HepG2 (cell line): ENCODE data around the gene PRSS33. TPM values are rescaled to one million over a fixed set of nuclear protein-coding genes. Genes with fewer than 3 reads are reported as not detected.
A peak's percentile ranks its signal among the peaks of the same experiment; 100 is the strongest.

Source experiments
- GABPB1 ChIP-seq: IDR thresholded peaks from 2 replicates; pipeline ENCODE4 v1.6.1; 2016; ENCODE audit warnings: mild to moderate bottlenecking, missing genetic modification reagents, moderate library complexity, missing compliant biosample characterization
- GFI1 ChIP-seq: sonication (generic); formaldehyde crosslinking; IDR thresholded peaks from 2 replicates; pipeline ENCODE4 v1.5.0; 2020; ENCODE audit warnings: missing genetic modification reagents, mild to moderate bottlenecking, borderline replicate concordance
- GMEB1 ChIP-seq: sonication (generic); formaldehyde crosslinking; IDR thresholded peaks from 2 replicates; pipeline ENCODE4 v1.5.1; 2020; ENCODE audit warnings: missing genetic modification reagents, mild to moderate bottlenecking, borderline replicate concordance
- GRHL1 ChIP-seq: sonication (generic); formaldehyde crosslinking; conservative IDR thresholded peaks from 2 replicates; pipeline ENCODE4 v1.8.0; 2022; ENCODE audit warnings: missing genetic modification reagents
- MAFF ChIP-seq: IDR thresholded peaks from 2 replicates; pipeline ENCODE4 v1.6.1; 2011; ENCODE audit warnings: low read depth, low read length, improper control_type of control experiment
- MZF1 ChIP-seq: sonication (generic); formaldehyde crosslinking; IDR thresholded peaks from 2 replicates; pipeline ENCODE4 v1.8.1; 2023; ENCODE audit warnings: mild to moderate bottlenecking, missing genetic modification reagents, borderline replicate concordance
- NFE2L2 ChIP-seq: fragments of 150-350 bp; IDR thresholded peaks from 2 replicates; pipeline ENCODE4 v1.6.1; 2014; ENCODE audit warnings: low read length
- SNRNP70 ChIP-seq: fragments of 200-400 bp; formaldehyde crosslinking; IDR thresholded peaks from 2 replicates; pipeline ENCODE4 v1.6.1; 2017; ENCODE audit warnings: mild to moderate bottlenecking, low read depth, low read length, moderate library complexity
- ZBTB34 ChIP-seq: sonication (generic); formaldehyde crosslinking; IDR thresholded peaks from 2 replicates; pipeline ENCODE4 v1.8.0; 2022; ENCODE audit warnings: mild to moderate bottlenecking, missing genetic modification reagents
- ZFP41 ChIP-seq: sonication (generic); formaldehyde crosslinking; IDR thresholded peaks from 2 replicates; pipeline ENCODE4 v1.4.0; 2020; ENCODE audit warnings: mild to moderate bottlenecking, missing genetic modification reagents, borderline replicate concordance
- ZNF292 ChIP-seq: sonication (generic); formaldehyde crosslinking; IDR thresholded peaks from 2 replicates; pipeline ENCODE4 v1.8.1; 2022; ENCODE audit warnings: mild to moderate bottlenecking, low read depth, missing genetic modification reagents, borderline replicate concordance
- ZNF354B ChIP-seq: sonication (generic); formaldehyde crosslinking; IDR thresholded peaks from 2 replicates; pipeline ENCODE4 v1.8.0; 2022; ENCODE audit warnings: mild to moderate bottlenecking, missing genetic modification reagents
- ZNF547 ChIP-seq: sonication (generic); formaldehyde crosslinking; IDR thresholded peaks from 2 replicates; pipeline ENCODE4 v1.5.1; 2020; ENCODE audit warnings: mild to moderate bottlenecking, missing genetic modification reagents
- ZNF570 ChIP-seq: sonication (generic); formaldehyde crosslinking; IDR thresholded peaks from 2 replicates; pipeline ENCODE4 v1.4.0; 2020; ENCODE audit warnings: mild to moderate bottlenecking, missing genetic modification reagents, borderline replicate concordance
- ZNF75D ChIP-seq: sonication (generic); formaldehyde crosslinking; IDR thresholded peaks from 2 replicates; pipeline ENCODE4 v1.8.1; 2023; ENCODE audit warnings: missing genetic modification reagents, mild to moderate bottlenecking, borderline replicate concordance
- polyA plus RNA-seq, 8 experiments: library from polyadenylated mRNA; depleted of rRNA in 3 of 8; stranded (reverse) in 7 of 8; unstranded in 1 of 8; fragments of >200 nt; fragmentation: Illumina TruSeq in 4 of 8; extraction: Trizol in 4 of 8; gene quantifications; 2 replicates each; pipeline versions ENCODE4 v1.2.1 to v1.2.3, GENCODE V29; 2011 to 2016; ENCODE audit warnings: low read depth in 4 of 8, missing spikeins in 1 of 8, mixed read lengths in 1 of 8; ENCODE audit not compliant: insufficient read depth in 1 of 8
- total RNA-seq, 5 experiments: library from RNA; depleted of rRNA; stranded (reverse); fragments of >200 nt; fragmentation: Illumina TruSeq; extraction: Trizol; gene quantifications; 2 replicates each; pipeline ENCODE4 v1.2.3, GENCODE V29; 2016; ENCODE audit warnings: low read depth in 1 of 5
- TF ChIP-seq, protein P1 (sequence below): sonication (generic); formaldehyde crosslinking; IDR thresholded peaks from 2 replicates; pipeline ENCODE4 v1.9.0; 2022; ENCODE audit warnings: low read depth, missing genetic modification reagents

PRSS33 gene
- total and polyA plus RNA-seq, 2 of the 13 experiments (the other 11 are each of a cell fraction or from before 2014, with no cell fraction given) = not detected

DNA sequence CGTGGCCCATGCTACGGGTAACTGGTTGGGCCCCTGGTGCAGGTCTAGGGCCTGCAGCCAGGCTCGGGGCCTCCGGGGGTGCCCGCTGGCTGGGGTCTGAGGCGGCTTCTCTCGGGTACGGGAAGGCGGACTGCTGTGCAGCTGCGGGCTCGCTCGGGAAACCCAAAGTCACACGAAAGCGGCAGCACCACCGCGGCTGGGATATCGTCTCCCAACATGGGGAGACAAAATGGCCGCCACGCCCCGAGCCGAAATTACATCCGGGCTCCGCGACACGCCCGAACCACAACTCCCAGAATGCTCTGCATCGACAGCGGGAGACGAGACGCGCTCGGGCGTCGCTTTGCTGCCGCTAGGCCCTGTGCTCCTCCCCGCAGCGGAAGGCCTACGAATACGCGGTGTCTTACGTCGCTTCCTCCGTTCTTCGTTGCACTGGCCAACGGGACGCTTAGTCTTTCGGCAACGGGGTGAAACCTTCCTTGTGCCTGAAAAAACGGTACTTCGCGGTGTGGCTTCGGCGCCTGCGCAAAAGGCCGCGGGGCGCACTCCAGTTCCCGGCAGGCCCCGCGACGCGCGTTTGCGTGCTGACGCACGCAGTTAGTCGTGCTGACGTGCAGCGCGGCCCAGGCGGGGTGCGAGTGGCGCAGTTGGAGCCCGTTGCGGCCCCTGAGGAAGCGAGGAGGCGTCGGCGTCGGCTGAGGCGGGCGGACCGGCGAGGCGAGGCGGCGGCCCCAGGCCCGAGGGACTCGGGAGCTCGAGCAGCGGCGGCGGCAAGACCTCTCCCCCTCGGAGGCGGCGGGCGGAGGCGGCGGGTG lies 35.1 kb downstream of the PRSS33 start, which contains the start of gene SRRM2 (continued):
- 0 out of 2 replicates have a peak, but pooled peaks have one; percentile 67 for TF ChIP-seq ZNF570 (CRISPR knock-in tag)
- TF ChIP-seq ZNF292 (CRISPR knock-in tag) = no peak
- peak; percentile 49; the same call in 1 of the 2 replicates for TF ChIP-seq MAFF
- TF ChIP-seq GFI1 (CRISPR knock-in tag) = peak; percentile 31; the same call in 1 of the 2 replicates
- peak; percentile 87 for TF ChIP-seq ZNF547 (CRISPR knock-in tag)
- no peak for TF ChIP-seq SNRNP70
- TF ChIP-seq MZF1 (CRISPR knock-in tag) = no peak
- no peak for TF ChIP-seq ZNF75D
- TF ChIP-seq NFE2L2 = no peak
- TF ChIP-seq ZNF354B (CRISPR knock-in tag) = peak; percentile 74; the same call in 1 of the 2 replicates
- TF ChIP-seq, protein P1, sequence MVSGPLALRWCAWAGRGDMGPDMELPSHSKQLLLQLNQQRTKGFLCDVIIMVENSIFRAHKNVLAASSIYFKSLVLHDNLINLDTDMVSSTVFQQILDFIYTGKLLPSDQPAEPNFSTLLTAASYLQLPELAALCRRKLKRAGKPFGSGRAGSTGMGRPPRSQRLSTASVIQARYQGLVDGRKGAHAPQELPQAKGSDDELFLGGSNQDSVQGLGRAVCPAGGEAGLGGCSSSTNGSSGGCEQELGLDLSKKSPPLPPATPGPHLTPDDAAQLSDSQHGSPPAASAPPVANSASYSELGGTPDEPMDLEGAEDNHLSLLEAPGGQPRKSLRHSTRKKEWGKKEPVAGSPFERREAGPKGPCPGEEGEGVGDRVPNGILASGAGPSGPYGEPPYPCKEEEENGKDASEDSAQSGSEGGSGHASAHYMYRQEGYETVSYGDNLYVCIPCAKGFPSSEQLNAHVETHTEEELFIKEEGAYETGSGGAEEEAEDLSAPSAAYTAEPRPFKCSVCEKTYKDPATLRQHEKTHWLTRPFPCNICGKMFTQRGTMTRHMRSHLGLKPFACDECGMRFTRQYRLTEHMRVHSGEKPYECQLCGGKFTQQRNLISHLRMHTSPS (CRISPR knock-in tag) = no peak
- no peak for TF ChIP-seq ZFP41
- TF ChIP-seq GMEB1 (CRISPR knock-in tag) = peak; percentile 99
- TF ChIP-seq ZBTB34 (CRISPR knock-in tag) = no peak
- peak; percentile 93 for TF ChIP-seq GABPB1 (CRISPR knock-in tag)
- TF ChIP-seq GRHL1 = no peak
